Tibial nerve (tissue), 4 donors: ENCODE measurements around the gene CCDC17.

ENCODE experiments used
- EP300 ChIP-seq, 2 donors: sonication (generic); formaldehyde crosslinking; IDR thresholded peaks; one replicate each; pipeline ENCODE4 v1.6.1; 2017; ENCODE audit warnings: antibody characterized with exemption in 2 of 2, mild to moderate bottlenecking in 1 of 2
- POLR2A ChIP-seq, 2 donors: fragments of 450-650 bp; IDR thresholded peaks; one replicate each; pipeline ENCODE4 v1.6.1; 2017; ENCODE audit warnings: antibody characterized with exemption in 2 of 2, mild to moderate bottlenecking in 2 of 2, moderate library complexity in 2 of 2
- TF ChIP-seq, protein P1 (sequence below), 5 experiments: fragments of 200-600 bp in 3 of 5; fragments of 450-650 bp in 2 of 5; sonication (generic) in 3 of 5; IDR thresholded peaks; one replicate each; pipeline ENCODE4 v1.5.1; 2016 to 2019; ENCODE audit warnings: antibody characterized with exemption in 5 of 5, mild to moderate bottlenecking in 3 of 5, moderate library complexity in 2 of 5

GRCh38 chr1:45619149-45619921 is 4.5 kb downstream of the CCDC17 start:
- TF ChIP-seq, protein P1, sequence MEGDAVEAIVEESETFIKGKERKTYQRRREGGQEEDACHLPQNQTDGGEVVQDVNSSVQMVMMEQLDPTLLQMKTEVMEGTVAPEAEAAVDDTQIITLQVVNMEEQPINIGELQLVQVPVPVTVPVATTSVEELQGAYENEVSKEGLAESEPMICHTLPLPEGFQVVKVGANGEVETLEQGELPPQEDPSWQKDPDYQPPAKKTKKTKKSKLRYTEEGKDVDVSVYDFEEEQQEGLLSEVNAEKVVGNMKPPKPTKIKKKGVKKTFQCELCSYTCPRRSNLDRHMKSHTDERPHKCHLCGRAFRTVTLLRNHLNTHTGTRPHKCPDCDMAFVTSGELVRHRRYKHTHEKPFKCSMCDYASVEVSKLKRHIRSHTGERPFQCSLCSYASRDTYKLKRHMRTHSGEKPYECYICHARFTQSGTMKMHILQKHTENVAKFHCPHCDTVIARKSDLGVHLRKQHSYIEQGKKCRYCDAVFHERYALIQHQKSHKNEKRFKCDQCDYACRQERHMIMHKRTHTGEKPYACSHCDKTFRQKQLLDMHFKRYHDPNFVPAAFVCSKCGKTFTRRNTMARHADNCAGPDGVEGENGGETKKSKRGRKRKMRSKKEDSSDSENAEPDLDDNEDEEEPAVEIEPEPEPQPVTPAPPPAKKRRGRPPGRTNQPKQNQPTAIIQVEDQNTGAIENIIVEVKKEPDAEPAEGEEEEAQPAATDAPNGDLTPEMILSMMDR (IDR thresholded peaks at IDR 0.05), result no peak
- no peak for TF ChIP-seq POLR2A (IDR thresholded peaks at IDR 0.05)
- peak; percentile 68 to 75 for TF ChIP-seq EP300 (IDR thresholded peaks at IDR 0.05)
